GM12878 (cell line): ENCODE data around the gene TMEM238L.

ENCODE experiments used
- CTCF ChIP-seq, 3 experiments: IDR thresholded peaks in 2 of 3; conservative IDR thresholded peaks in 1 of 3; 2 replicates each; pipeline ENCODE4 v1.5.1; 2011; ENCODE audit warnings: low read depth in 3 of 3, low read length in 3 of 3, mild to moderate bottlenecking in 3 of 3, control low read depth in 2 of 3, moderate library complexity in 2 of 3, inconsistent platforms in 1 of 3, mixed read lengths in 1 of 3; ENCODE audit not compliant: control insufficient read depth in 2 of 3, insufficient read depth in 1 of 3; ENCODE audit errors: extremely low read depth in 1 of 3
- YY1 ChIP-seq: IDR thresholded peaks from 2 replicates; pipeline ENCODE4 v1.6.1; 2011; ENCODE audit warnings: low read depth, mild to moderate bottlenecking, low read length

DNA sequence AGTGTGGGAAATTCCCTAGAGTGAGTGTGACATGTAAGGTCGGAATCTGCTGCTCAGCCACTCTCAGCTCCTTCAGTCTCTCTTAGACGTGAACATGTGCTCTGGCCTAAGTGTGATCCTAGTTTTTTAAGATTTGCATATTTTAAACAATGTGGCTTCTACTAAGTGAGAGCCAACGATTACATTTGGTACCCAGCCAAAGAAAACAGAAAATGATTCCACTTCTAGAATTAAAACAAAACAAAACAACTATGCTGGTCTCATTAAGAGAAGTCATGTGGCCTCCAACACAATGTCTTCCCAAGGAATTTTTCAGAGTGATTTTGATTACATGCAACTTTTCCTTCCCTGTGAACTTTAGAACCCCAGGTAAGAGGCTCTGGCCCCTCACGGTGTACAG is 10.1 kb downstream of the TMEM238L start:
- no peak for TF ChIP-seq CTCF (IDR thresholded peaks at IDR 0.05 in 2 of 3, conservative IDR thresholded peaks at IDR 0.05 in 1 of 3; ENCODE audit: control insufficient read depth in 2 of 3, extremely low read depth in 1 of 3, insufficient read depth in 1 of 3, low read depth in 3 of 3, low read length in 3 of 3)
- no peak for TF ChIP-seq YY1
